Activated naive CD8-positive, alpha-beta T cell treated with anti-CD3 and anti-CD28 coated beads, Interleukin-2, amount 10 ng/mL, durations not matched to agents 7 days and 5 days (primary cell): ENCODE measurements around the gene GOLGA8N. TPM values are rescaled to one million over a fixed set of nuclear protein-coding genes. Genes with fewer than 3 reads are reported as not detected.

Experiments
- total RNA-seq, 2 experiments: library from RNA; stranded (reverse); gene quantifications; one replicate each; pipeline ENCODE4 v1.2.3, GENCODE V29; 2021

GOLGA8N gene
- total RNA-seq, 2 experiments from 2014 or later: 41.0 to 44.6 TPM

Other genes starting within 250 kb of the GOLGA8N start
- 1 to 10 TPM; 2.0 to 4.0 TPM for gene GOLGA8K, start 190.2 kb upstream of the GOLGA8N start, total RNA-seq
- gene GOLGA8O, start 137.8 kb upstream of the GOLGA8N start, total RNA-seq: 10 to 100 TPM; 13.9 to 16.6 TPM
- 100 to 1,000 TPM in 1 of 2 experiments, 10 to 100 TPM in 1; 96.4 to 108 TPM for gene ARHGAP11A, start 22.0 kb downstream of the GOLGA8N start, total RNA-seq
- 1 to 10 TPM; 2.7 to 2.8 TPM for gene SCG5, start 48.3 kb downstream of the GOLGA8N start, total RNA-seq
- gene GREM1, start 124.5 kb downstream of the GOLGA8N start, total RNA-seq: not detected